Muscle of leg (tissue), 11 donors: ENCODE data around the gene ENPP1. TPM values are rescaled to one million over a fixed set of nuclear protein-coding genes. Genes with fewer than 3 reads are reported as not detected.
A peak's percentile ranks its signal among the peaks of the same experiment; 100 is the strongest.

ENCODE experiments used
- DNase-seq: peaks from one replicate; pipeline ENCODE4 v3.0.0; 2013
- H3K27ac ChIP-seq: one replicate; pipeline ENCODE4 v1.5.1; 2013; ENCODE audit warnings: mild to moderate bottlenecking, low read length, control low read depth
- H3K27me3 ChIP-seq: one replicate; pipeline ENCODE4 v1.6.1; 2013; ENCODE audit warnings: low read length; ENCODE audit not compliant: control insufficient read depth, insufficient read depth
- H3K36me3 ChIP-seq: one replicate; pipeline ENCODE4 v1.6.1; 2013; ENCODE audit warnings: low read length; ENCODE audit not compliant: control insufficient read depth, insufficient read depth
- H3K4me1 ChIP-seq: one replicate; pipeline ENCODE4 v1.6.1; 2013; ENCODE audit warnings: low read length; ENCODE audit not compliant: control insufficient read depth, insufficient read depth
- H3K4me3 ChIP-seq: one replicate; pipeline ENCODE4 v1.5.1; 2013; ENCODE audit warnings: low read length, control low read depth
- H3K9me3 ChIP-seq: replicated peaks from 2 replicates; pipeline ENCODE4 v1.6.1; 2013; ENCODE audit warnings: low read depth, low read length; ENCODE audit not compliant: control insufficient read depth
- WGBS: methylation state at CpG from one replicate; pipeline ENCODE4 v1.1.5; 2013; ENCODE audit warnings: missing lambda C conversion rate; ENCODE audit not compliant: insufficient coverage; 5-methylcytosine and 5-hydroxymethylcytosine counted together
- polyA plus RNA-seq, 8 donors: library from polyadenylated mRNA; unstranded; fragments of 120-200 nt; gene quantifications; one replicate each; pipeline versions ENCODE4 v1.2.1 to v1.2.3, GENCODE V29; 2013; ENCODE audit warnings: inconsistent platforms in 1 of 8, low replicate concordance in 1 of 8; ENCODE audit not compliant: insufficient read length in 8 of 8, insufficient read depth in 1 of 8
- total RNA-seq: library from RNA; stranded (reverse); fragments of 120-200 nt; gene quantifications from one replicate; pipeline ENCODE4 v1.2.4, GENCODE V29; 2013

The ENPP1 gene
- total and polyA plus RNA-seq, 9 donors, result 7.9 to 16.1 (median 9.3) TPM

GRCh38 chr6:131781687-131782086, 26.1 kb upstream of the ENPP1 start:
- no peaks in the 10 kb centered on the region for H3K9me3 ChIP-seq
- peak overlapping the region; percentile 72 for H3K27ac ChIP-seq
- H3K27me3 ChIP-seq, result no peaks in the 10 kb centered on the region
- peaks cover 14% of the 10 kb centered on the region for H3K4me1 ChIP-seq
- no peaks in the 10 kb centered on the region for H3K36me3 ChIP-seq
- 0% methylated on average over 1 of the region's 3 CpGs for WGBS
- peak; percentile 90 for DNase-seq
- H3K4me3 ChIP-seq, result no peak overlapping the region

DNA sequence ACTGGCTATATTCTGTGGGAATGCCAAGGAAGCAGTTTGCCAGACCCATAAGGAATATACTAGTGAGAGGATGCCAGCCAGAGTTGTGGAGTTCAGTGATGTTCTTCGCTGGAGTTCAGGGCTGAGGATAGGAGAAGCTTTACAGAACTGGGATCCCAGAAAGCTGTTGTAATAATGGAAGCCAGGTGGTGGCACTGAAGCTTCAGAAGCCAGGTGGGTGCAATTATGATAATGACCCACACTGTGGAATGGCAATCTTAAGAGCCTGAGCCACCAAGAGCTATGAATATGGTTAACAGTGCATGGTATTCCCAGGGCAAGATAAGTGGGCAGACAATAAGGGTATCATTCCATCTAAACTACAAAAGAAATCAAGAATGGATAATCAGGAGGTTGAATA, 25.1 kb upstream of the ENPP1 start:
- H3K4me1 ChIP-seq, result peaks cover 14% of the 10 kb centered on the region
- 89% methylated on average over 1 of the region's 1 CpG for WGBS
- no peak overlapping the region for H3K27ac ChIP-seq
- no peaks in the 10 kb centered on the region for H3K9me3 ChIP-seq
- DNase-seq, result no peak
- no peak overlapping the region for H3K4me3 ChIP-seq
- H3K36me3 ChIP-seq, result no peaks in the 10 kb centered on the region
- no peaks in the 10 kb centered on the region for H3K27me3 ChIP-seq

GRCh38 chr6:131784561-131784960, 23.3 kb upstream of the ENPP1 start:
- Histone ChIP-seq H3K4me1 (peaks cover 15% of the 10 kb centered on the region), H3K27ac (peak overlapping the region; percentile 65), H3K36me3 (no peaks in the 10 kb centered on the region), H3K4me3 (no peak overlapping the region), H3K9me3 (no peaks in the 10 kb centered on the region), H3K27me3 (no peaks in the 10 kb centered on the region)
- peak; percentile 96 for DNase-seq
- WGBS, result 14% methylated on average over 1 of the region's 1 CpG

GRCh38 chr6:131787079-131787478, 20.7 kb upstream of the ENPP1 start:
- Histone ChIP-seq H3K4me3 (no peak overlapping the region), H3K27ac (no peak overlapping the region), H3K9me3 (no peaks in the 10 kb centered on the region), H3K36me3 (no peaks in the 10 kb centered on the region), H3K27me3 (no peaks in the 10 kb centered on the region), H3K4me1 (peaks cover 15% of the 10 kb centered on the region)
- no peak for DNase-seq

GRCh38 chr6:131787766-131788712, 19.8 kb upstream of the ENPP1 start:
- WGBS, result 45% methylated on average over 4 of the region's 8 CpGs
- Histone ChIP-seq H3K36me3 (no peaks in the 10 kb centered on the region), H3K27ac (peak overlapping the region; percentile 86), H3K27me3 (no peaks in the 10 kb centered on the region), H3K4me1 (peaks cover 14% of the 10 kb centered on the region), H3K4me3 (no peak overlapping the region), H3K9me3 (no peaks in the 10 kb centered on the region)
- DNase-seq, result peak; percentile 94

GRCh38 chr6:131789219-131789618, 18.6 kb upstream of the ENPP1 start:
- Histone ChIP-seq H3K27ac (peak overlapping the region; percentile 86), H3K4me3 (no peak overlapping the region), H3K4me1 (peaks cover 12% of the 10 kb centered on the region), H3K36me3 (no peaks in the 10 kb centered on the region), H3K9me3 (no peaks in the 10 kb centered on the region), H3K27me3 (no peaks in the 10 kb centered on the region)
- DNase-seq, result no peak
- WGBS, result 33% methylated on average over 1 of the region's 1 CpG

DNA sequence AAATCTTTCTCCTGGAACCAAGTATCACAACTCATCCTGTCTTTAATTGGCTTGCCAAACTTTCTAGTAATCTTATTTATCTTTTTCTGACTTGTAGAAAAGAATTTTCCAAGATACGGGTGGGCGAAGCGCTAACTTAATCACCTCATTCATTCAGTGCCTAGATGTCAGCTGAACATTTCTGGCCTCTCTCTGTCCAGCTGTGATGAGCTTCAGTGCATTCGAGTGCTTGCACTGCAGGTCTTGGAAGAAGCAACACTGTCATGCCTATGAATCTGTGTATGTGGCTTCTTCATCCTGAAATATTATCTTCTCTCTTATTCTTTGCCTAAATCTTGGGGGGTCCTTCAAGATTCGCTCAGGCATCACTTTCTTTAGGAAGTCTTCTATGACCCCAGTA, 16.3 kb upstream of the ENPP1 start:
- WGBS, result 60% methylated on average over 2 of the region's 5 CpGs
- Histone ChIP-seq H3K36me3 (no peaks in the 10 kb centered on the region), H3K27ac (no peak overlapping the region), H3K9me3 (no peaks in the 10 kb centered on the region), H3K27me3 (no peaks in the 10 kb centered on the region), H3K4me1 (peaks cover 9% of the 10 kb centered on the region), H3K4me3 (no peak overlapping the region)
- DNase-seq, result peak; percentile 85

DNA sequence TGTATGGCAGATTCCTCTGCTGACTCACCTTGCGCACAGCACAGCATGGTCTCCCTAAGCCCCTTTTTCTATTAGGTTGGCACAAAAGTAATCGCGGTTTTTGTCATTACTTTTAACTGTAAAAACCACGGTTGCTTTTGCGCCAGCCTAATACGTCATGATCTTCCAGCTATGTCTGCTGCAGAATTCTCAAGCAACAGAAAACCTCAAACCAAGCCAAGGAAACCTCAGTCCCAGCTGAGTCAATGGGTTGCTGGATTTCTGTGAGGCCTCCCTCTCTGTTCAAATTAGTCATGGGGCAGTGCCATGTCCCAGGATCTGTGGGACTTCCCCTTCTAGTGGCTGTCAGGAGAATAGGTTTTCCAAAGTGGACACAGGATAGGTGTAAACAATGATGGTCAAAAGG, 15.7 kb upstream of the ENPP1 start:
- Histone ChIP-seq H3K27me3 (no peaks in the 10 kb centered on the region), H3K4me1 (peaks cover 9% of the 10 kb centered on the region), H3K9me3 (no peaks in the 10 kb centered on the region), H3K36me3 (no peaks in the 10 kb centered on the region), H3K27ac (no peak overlapping the region), H3K4me3 (no peak overlapping the region)
- no peak for DNase-seq
- 86% methylated on average over 4 of the region's 6 CpGs for WGBS

GRCh38 chr6:131795366-131795765, 12.5 kb upstream of the ENPP1 start:
- Histone ChIP-seq H3K4me1 (peaks cover 2% of the 10 kb centered on the region), H3K27me3 (no peaks in the 10 kb centered on the region), H3K4me3 (no peak overlapping the region), H3K36me3 (no peaks in the 10 kb centered on the region), H3K9me3 (no peaks in the 10 kb centered on the region), H3K27ac (no peak overlapping the region)
- no peak for DNase-seq
- no CpG with 5 or more reads among the region's 2 CpGs for WGBS

GRCh38 chr6:131802347-131802746, 5.5 kb upstream of the ENPP1 start:
- Histone ChIP-seq H3K27me3 (peaks cover 4% of the 10 kb centered on the region), H3K4me1 (peaks cover 2% of the 10 kb centered on the region), H3K4me3 (no peak overlapping the region), H3K9me3 (no peaks in the 10 kb centered on the region), H3K27ac (no peak overlapping the region), H3K36me3 (no peaks in the 10 kb centered on the region)
- no peak for DNase-seq
- WGBS, result no CpG with 5 or more reads among the region's 2 CpGs
